Subcutaneous abdominal adipose tissue (tissue), 5 donors: Measurements from ENCODE around the gene MSL1.
"Not testable (repeated sequence)": the region's sequence is repeated elsewhere in the genome, so short reads cannot be mapped to it uniquely, and the experiment has no call there.

ENCODE experiments used
- H3K27ac ChIP-seq: one replicate; pipeline ENCODE4 v1.7.0; 2013; ENCODE audit warnings: low read depth, mild to moderate bottlenecking, inconsistent platforms, low read length, moderate library complexity
- H3K27me3 ChIP-seq, 5 donors: one replicate each; pipeline ENCODE4 v1.7.0; 2013; ENCODE audit warnings: low read length in 5 of 5, inconsistent platforms in 1 of 5; ENCODE audit not compliant: control insufficient read depth in 5 of 5, insufficient read depth in 4 of 5
- H3K36me3 ChIP-seq, 5 donors: one replicate each; pipeline ENCODE4 v1.7.0; 2013; ENCODE audit warnings: low read length in 5 of 5; ENCODE audit not compliant: control insufficient read depth in 5 of 5, insufficient read depth in 5 of 5
- H3K4me1 ChIP-seq, 5 donors: one replicate each; pipeline ENCODE4 v1.7.0; 2013; ENCODE audit warnings: low read length in 5 of 5, mild to moderate bottlenecking in 3 of 5, moderate library complexity in 1 of 5; ENCODE audit not compliant: control insufficient read depth in 5 of 5, insufficient read depth in 5 of 5
- H3K4me3 ChIP-seq, 5 donors: one replicate each; pipeline ENCODE4 v1.7.0; 2013; ENCODE audit warnings: low read length in 5 of 5, low read depth in 1 of 5
- H3K9ac ChIP-seq, 5 donors: one replicate each; pipeline ENCODE4 v1.7.0; 2013; ENCODE audit warnings: low read length in 5 of 5, mild to moderate bottlenecking in 4 of 5, moderate library complexity in 3 of 5
- H3K9me3 ChIP-seq, 5 donors: one replicate each; pipeline ENCODE4 v1.7.0; 2013; ENCODE audit warnings: low read length in 5 of 5; ENCODE audit not compliant: control insufficient read depth in 5 of 5
- donor health status: healthy.
- donor health status: healthy.
- donor health status: healthy.
- donor health status: healthy.
- donor health status: healthy.

Gene MSL1

GRCh38 chr17:40129498-40129897 is 7.7 kb downstream of the MSL1 start:
- Histone ChIP-seq H3K27ac (no peak overlapping the region), H3K9ac (no peak overlapping the region), H3K4me3 (no peak overlapping the region), H3K36me3 (peaks cover 27 to 80% (median 67%) of the 10 kb centered on the region in 5 donors), H3K9me3 (no peaks in the 10 kb centered on the region), H3K27me3 (no peaks in the 10 kb centered on the region), H3K4me1 (peaks cover 0 to 18% (median 10%) of the 10 kb centered on the region in 5 donors)

DNA sequence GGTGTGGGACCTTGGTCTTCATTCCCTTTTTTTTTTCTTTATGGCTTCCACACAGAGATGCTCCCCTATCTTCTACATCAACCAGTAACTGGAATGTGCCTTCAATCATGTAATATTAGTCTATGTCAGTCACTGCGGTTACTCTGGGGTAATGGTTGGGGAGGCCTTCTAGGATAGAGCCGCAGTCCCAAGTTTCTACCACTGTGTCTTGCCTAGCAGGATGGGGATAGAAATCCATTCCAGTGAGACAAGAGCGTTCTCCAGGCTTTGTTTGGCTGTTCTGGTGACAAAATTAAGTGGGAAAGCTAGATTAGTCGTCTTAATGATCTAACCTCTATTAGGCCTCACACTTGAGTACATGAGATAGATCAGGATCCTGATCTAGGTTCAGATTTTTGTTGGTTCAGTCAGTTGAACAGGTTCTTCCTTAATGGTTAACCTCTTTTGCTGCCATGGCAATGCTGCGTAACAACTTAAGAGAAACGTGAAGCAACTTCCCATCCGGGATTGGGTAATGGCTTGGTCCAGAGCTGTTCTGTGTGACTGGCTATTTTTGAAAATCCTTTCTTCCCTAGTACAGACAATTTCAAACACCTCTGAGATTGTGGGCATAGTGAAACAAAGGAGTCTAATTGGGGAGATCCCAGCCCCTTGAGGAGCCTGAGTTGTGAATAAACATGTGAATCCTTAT is 8.7 kb downstream of the MSL1 start:
- Histone ChIP-seq H3K4me1 (peaks cover 0 to 8% (median 0%) of the 10 kb centered on the region in 5 donors), H3K9ac (peak overlapping the region in 3 of 5 donors; percentile 0 to 61 (median 56)), H3K36me3 (peaks cover 37 to 90% (median 77%) of the 10 kb centered on the region in 5 donors), H3K4me3 (no peak overlapping the region), H3K27ac (no peak overlapping the region), H3K9me3 (no peaks in the 10 kb centered on the region), H3K27me3 (no peaks in the 10 kb centered on the region)

DNA sequence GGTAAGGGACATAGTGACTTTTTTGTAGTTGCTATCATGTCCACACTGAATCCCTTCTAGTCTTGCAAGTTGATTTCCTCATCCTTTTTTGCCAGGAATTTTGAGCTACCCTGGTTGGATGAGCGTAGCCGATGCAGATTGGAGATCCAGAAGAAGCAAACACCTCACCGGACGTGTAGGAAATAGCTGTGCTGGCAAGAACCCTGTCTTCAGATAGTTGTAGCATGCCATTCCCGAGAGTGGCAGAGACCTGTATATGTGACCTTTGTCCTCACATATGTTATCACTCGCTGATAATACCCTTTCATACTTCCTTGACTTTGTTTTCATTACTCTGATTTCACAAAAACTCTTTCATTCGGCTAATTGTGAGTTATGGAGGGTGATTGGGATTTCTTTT is 12.4 kb downstream of the MSL1 start:
- Histone ChIP-seq H3K4me3 (no peak overlapping the region), H3K27me3 (no peaks in the 10 kb centered on the region), H3K27ac (no peak overlapping the region), H3K36me3 (peaks cover 44 to 76% (median 70%) of the 10 kb centered on the region in 5 donors), H3K4me1 (peaks cover 0 to 9% (median 3%) of the 10 kb centered on the region in 5 donors), H3K9ac (no peak overlapping the region), H3K9me3 (no peaks in the 10 kb centered on the region)

DNA sequence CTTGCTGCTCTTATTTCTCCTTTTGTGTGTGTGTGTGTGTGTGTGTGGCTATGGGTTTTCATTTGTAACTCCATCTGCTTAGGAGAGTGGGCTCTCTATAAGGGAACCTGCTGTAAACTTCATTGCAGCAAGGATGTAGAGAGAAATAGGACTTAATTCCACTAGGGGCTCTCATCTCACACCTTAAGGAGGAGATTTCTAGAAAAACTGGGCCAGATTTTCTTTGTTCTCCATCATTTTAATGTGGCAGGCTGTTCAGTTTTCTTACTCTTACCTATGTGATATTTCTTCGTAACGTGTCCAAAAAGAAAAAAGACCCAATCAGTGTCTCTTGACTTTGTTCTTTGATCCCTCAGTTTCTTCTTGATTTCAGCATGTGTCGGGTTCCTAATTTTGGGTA is 14.0 kb downstream of the MSL1 start:
- Histone ChIP-seq H3K36me3 (peaks cover 40 to 59% (median 55%) of the 10 kb centered on the region in 5 donors), H3K9me3 (no peaks in the 10 kb centered on the region), H3K4me3 (no peak overlapping the region), H3K27ac (no peak overlapping the region), H3K9ac (no peak overlapping the region), H3K4me1 (peaks cover 0 to 13% (median 12%) of the 10 kb centered on the region in 5 donors), H3K27me3 (no peaks in the 10 kb centered on the region)

- H3K4me3 ChIP-seq = peak overlapping the region; percentile 77 to 94 (median 93)
- H3K36me3 ChIP-seq = peaks cover 20 to 38% (median 30%) of the 10 kb centered on the region in 5 donors
Measured at GRCh38 chr17:40139566-40140058, 17.8 kb downstream of the MSL1 start.

DNA sequence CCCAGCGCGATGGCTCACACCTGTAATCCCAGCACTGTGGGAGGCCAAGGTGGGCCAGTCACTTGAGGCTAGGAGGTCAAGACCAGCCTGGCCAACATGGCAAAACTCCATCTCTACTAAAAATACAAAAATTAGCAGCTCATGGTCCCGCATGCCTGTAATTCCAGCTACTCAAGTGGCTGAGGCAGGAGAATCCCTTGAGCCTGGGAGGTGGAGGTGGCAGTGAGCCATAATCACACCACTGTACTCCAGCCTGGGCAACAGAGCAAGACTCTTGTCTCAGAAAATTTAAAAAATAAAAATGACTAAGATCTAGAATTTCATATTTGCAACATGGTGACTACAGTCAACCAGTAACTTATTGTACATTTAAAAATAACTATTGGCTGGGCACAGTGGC is 21.4 kb downstream of the MSL1 start:
- H3K9ac ChIP-seq, H3K9me3 ChIP-seq, H3K27ac ChIP-seq, H3K4me3 ChIP-seq, H3K27me3 ChIP-seq: not testable (repeated sequence)
- peaks cover 3 to 28% (median 21%) of the 10 kb centered on the region in 5 donors for H3K4me1 ChIP-seq
- H3K36me3 ChIP-seq = peaks cover 10 to 33% (median 14%) of the 10 kb centered on the region in 5 donors

More at GRCh38 chr17:40139566-40140058, 17.8 kb downstream of the MSL1 start:
- Histone ChIP-seq H3K27me3 (no peaks in the 10 kb centered on the region), H3K4me1 (peaks cover 3 to 26% (median 21%) of the 10 kb centered on the region in 5 donors), H3K9me3 (no peaks in the 10 kb centered on the region), H3K27ac (peak overlapping the region; percentile 88), H3K9ac (peak overlapping the region; percentile 71 to 95 (median 76))

- Histone ChIP-seq H3K9me3 (no peaks in the 10 kb centered on the region), H3K9ac (no peak overlapping the region), H3K4me1 (peaks cover 4 to 18% (median 15%) of the 10 kb centered on the region in 5 donors), H3K27me3 (no peaks in the 10 kb centered on the region), H3K27ac (no peak overlapping the region), H3K4me3 (no peak overlapping the region), H3K36me3 (peaks cover 10 to 53% (median 28%) of the 10 kb centered on the region in 5 donors)
Measured at GRCh38 chr17:40145476-40145875, 23.7 kb downstream of the MSL1 start.

GRCh38 chr17:40148527-40148926 is 26.8 kb downstream of the MSL1 start:
- H3K9ac ChIP-seq = no peak overlapping the region
- no peaks in the 10 kb centered on the region for H3K27me3 ChIP-seq
- H3K9me3 ChIP-seq = no peaks in the 10 kb centered on the region
- peaks cover 15 to 60% (median 40%) of the 10 kb centered on the region in 5 donors for H3K36me3 ChIP-seq
- H3K27ac ChIP-seq = no peak overlapping the region
- peaks cover 0 to 10% (median 4%) of the 10 kb centered on the region in 5 donors for H3K4me1 ChIP-seq
- H3K4me3 ChIP-seq = no peak overlapping the region

DNA sequence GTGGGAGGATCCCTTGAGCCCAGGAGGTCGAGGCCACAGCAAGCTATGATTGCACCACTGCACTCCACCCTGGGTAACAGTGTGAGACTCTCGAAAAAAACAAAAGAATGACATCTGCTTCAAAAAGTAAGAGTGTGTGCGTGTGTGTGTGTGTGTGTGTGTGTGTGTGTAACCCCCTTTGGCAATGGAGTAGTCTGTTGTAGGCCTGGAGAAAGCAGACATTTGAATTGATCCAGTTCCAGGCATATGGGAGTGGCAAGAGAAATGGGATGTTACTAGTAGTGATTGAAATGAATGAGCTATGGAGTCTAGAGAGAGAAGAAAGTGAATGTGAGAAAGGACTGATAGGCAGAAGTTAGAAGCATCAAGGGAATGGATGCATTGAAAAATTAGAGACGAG is 28.5 kb downstream of the MSL1 start:
- Histone ChIP-seq H3K27ac (no peak overlapping the region), H3K36me3 (peaks cover 15 to 61% (median 43%) of the 10 kb centered on the region in 5 donors), H3K4me3 (no peak overlapping the region), H3K27me3 (no peaks in the 10 kb centered on the region), H3K4me1 (peaks cover 0 to 10% (median 4%) of the 10 kb centered on the region in 5 donors), H3K9ac (no peak overlapping the region), H3K9me3 (no peaks in the 10 kb centered on the region)

- Histone ChIP-seq H3K27ac (no peak overlapping the region), H3K27me3 (no peaks in the 10 kb centered on the region), H3K9me3 (no peaks in the 10 kb centered on the region), H3K36me3 (peaks cover 10 to 65% (median 41%) of the 10 kb centered on the region in 5 donors), H3K4me3 (no peak overlapping the region), H3K4me1 (peaks cover 0 to 10% (median 4%) of the 10 kb centered on the region in 5 donors), H3K9ac (no peak overlapping the region)
Measured at GRCh38 chr17:40151414-40151963, 29.7 kb downstream of the MSL1 start.
